Measurements from ENCODE around the gene ZNF71.
A peak's percentile ranks its signal among the peaks of the same experiment; 100 is the strongest.
"Not testable (repeated sequence)": the region's sequence is repeated elsewhere in the genome, so short reads cannot be mapped to it uniquely, and the experiment has no call there.

ZNF71 gene

DNA sequence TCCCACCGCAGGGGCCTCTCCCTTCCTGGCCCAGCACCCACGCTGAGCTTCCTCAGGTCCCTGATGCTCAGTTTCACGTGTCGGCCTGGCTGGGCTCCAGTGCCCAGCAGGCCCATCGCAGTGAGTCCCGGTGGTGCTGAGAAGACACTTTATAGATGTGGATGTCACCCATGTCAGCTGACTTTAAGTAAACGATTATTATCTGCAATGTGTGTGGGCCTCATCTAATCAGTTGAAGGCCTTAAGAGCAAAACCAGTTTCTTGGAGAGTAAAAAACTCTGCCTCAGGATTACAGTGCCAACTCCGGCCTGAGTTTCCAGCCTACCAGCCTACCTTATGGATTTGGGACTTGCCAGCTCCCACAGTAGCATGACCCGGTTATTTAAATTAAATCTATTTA is 30.6 kb downstream of the ZNF71 start:
- no peak for DNase-seq

- DNase-seq = no peak
Observed at GRCh38 chr19:56633021-56633420, 37.9 kb downstream of the ZNF71 start.

- no peak for DNase-seq
Observed at GRCh38 chr19:56637976-56638555, 43.0 kb downstream of the ZNF71 start.

DNA sequence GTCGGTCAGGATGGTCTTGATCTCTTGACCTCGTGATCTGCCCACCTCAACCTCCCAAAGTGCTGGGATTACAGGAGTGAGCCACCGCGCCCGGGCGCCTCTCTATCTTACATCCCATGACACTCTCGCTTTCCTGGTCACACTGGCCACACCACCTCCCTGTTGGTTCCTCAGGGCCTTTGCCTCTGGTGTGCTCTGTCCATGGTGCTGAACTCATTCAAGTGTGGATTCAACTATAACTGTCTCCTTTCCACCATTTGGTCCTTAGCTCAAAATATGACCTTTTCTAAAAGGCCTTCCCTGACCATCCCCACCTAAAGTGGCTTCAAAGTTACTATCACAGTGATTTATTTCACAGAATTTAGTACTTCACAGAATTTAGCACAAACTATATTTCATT is 44.1 kb downstream of the ZNF71 start:
- DNase-seq = no peak

GRCh38 chr19:56642711-56643459 is 47.8 kb downstream of the ZNF71 start, which contains the start of gene SMIM17:
Gene SMIM17, plus strand, starts transcription at chr19:56643159. Its CDS starts 2,509 bp downstream, at chr19:56645668.
- no peak for DNase-seq

DNA sequence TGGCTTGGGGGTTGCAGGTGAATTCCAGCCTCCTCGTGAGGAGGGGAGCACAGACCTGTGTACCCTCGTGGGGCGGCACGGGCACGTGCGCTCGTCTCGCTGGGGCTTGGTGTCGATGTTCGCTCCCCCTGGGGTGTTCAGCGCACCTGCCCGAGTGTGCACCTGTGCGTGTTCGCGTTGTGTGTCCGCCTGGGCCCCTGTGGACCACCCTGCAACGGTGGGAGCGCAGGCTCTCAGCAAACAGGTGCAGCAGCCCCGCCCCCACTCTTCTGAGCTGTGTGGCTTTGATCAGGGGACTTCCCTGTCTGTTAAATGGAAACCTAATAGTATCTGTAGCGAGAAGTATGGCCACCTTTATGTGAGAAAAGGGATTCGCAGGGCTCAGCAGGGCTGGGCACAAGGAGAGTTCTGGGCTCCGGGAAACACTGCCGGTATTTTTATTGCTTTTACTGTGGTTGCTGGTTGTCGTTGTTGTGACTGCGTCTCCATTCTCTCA is 48.4 kb downstream of the ZNF71 start:
- DNase-seq = no peak

DNA sequence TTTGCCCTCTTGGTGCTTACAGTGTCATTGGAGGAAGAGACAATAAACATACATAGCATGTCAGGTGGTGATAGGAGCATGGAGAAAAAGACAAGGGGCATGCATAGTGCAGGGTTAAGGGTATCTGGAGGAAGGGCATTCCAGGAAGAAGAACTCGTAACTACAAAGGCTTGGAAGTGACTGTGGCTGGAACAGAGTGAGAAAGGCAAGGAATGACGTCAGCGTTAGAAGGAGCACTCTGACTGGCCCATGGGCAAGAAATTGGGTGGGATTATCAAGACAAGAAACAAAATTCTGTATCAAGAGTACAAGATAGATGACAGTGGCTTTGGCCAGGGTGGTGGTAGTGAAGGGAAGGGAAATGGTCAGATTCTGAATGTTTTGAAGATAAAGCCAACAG is 59.0 kb downstream of the ZNF71 start:
- DNase-seq = no peak

DNA sequence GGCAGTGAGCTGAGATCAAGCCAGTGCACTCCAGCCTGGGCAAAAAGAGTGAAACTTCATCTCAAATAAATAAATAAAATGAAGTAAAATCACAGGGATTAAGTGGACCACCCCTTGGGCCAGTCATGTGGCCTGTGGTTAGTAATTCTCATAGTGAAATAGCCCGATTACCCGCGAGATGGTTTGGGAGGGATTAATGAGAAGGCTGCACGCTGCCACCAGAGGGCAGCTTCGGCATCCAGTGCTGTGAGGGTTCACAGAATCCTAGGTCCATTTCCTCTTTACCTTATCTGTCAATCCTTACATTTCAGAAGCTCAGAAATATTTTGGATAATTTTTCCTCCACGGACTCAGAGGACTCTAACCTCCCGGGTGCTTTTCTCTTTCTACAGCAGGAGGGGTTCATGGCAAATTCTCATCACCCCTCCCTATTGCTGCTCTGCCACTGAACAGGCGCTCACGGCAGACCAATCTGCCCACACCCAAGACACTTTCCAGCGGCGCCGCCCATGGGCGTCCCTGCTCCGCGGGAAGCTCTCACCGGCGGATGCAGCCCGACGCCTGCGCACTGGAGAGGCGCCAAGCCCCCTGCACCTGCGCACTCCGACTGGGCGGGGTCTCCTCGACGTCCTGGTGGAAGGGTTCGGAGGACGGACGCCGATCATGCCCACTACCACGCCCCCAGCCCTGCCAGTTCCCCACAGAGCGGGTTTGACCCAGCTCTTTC is 65.4 kb downstream of the ZNF71 start:
- no peak for DNase-seq

DNA sequence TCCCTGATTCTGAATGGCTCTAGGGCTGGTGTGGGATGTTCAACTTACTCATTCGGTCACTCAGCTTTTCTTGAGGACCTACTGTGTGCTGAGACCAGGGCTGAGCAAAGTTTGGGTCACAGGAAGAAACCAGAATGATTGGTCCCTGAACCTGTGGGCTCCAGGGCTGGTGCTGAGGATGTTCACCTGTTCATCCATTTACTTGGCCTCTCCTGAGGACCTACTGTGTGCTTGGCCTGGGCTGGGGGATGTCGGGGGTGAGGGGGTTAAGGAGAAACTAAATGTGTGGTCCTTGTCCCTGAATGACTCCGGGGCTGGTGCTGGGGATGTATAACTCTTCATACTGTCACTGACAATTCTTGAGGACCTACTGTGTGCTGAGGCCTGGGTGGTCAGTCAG is 66.1 kb downstream of the ZNF71 start:
- DNase-seq = no peak

DNA sequence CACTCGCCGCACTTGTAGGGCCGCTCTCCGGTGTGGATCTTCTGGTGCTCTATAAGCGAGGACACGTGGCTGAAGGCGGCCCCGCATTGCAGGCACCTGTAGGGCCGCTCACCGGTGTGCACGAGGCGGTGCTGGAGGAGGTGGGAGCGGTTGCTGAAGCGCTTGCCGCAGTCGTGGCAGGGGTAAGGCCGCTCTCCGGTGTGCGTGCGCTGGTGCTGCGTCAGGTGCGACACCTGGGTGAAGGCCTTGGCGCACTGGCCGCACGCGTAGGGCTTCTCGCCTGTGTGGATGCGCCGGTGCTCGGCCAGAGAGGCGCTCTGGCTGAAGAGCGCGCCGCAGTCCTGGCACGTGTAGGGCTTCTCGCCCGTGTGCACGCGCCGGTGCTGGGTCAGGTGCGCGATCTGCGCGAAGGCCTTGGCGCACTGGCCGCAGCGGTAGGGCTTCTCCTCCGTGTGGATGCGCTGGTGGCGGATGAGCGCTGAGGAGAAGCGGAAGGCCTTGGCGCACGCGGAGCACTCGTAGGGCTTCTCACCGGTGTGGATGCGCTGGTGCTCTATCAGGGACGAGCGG is 68.9 kb downstream of the ZNF71 start:
- DNase-seq = no peak

GRCh38 chr19:56664511-56664910 is 69.4 kb downstream of the ZNF71 start:
- DNase-seq = no peak

DNA sequence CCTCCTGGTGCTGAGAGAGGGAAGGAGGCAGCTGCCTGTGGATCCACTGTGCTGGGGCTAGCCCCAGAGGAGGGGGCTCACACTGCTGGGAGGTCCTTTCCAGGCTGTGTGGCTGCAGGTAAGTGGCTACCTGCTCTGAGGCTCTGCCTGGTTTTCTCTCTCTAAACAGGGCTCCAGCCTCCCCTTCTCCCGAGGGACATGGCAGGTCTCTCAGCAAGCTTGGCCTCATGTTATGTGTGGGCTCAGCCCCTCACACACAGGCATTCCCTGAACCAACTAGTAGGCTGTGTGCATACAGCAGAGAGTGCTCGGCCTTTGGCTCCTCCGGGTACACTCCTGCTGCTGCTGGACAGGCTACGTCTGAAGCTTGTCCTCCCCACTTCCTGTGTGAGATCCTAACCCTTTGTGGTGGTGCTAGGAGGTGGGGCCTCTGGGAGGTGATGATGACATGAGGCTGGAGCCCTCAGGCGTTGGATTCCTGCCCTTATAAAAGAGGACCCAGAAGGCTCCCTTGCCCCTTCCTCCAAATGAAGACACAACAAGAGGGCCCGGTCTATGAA is 72.3 kb downstream of the ZNF71 start:
- no peak for DNase-seq

DNA sequence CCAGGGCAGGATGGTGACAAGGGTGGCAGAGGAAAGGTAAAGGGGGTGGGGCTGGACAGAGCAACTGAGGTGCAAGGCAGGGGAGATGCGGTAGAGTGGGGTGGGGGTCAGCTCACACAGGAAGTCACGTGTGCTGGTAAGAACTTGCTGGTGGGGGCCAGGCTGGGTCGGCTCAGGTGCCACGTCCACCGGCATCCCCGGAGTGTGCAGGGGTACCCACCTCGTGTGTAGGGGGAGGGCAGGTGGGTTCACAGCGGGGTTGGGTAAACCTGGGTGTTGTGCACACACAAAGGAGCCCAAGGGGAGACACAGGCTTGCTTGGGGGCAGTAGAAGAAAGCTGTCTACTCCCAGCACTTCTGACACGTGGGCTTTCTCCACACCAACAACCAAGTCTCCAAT is 73.6 kb downstream of the ZNF71 start:
- DNase-seq = no peak

- DNase-seq = no peak
Observed at GRCh38 chr19:56670401-56670960, 75.4 kb downstream of the ZNF71 start.

GRCh38 chr19:56670961-56671612 is 76.0 kb downstream of the ZNF71 start:
- peak; percentile 70 for DNase-seq

DNA sequence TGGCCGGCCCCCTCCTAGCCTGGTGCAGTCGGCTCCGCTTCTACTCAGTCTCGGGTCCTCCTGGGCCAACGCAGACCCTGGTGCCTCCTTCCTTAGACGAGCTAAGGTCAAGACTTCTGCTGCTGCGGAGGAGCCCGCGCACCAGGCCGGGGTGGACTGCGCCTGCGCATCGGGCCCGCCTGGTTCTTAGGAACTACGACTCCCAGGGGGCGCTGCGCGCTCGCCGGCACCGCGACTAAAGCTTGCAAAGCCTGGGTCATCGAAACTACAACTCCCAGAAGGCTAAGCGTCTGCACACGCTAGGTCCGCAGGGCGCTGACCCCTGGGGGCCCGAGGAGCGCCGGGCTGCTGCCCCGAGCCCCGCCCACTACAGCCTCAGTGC is 76.5 kb downstream of the ZNF71 start, which contains the start of gene ZNF835:
Gene ZNF835 (minus strand): TSS at position 145 of the 382 bp plus-strand sequence. CDS start 6,559 bp downstream, outside the sequence.
- peak; percentile 54 for DNase-seq

DNA sequence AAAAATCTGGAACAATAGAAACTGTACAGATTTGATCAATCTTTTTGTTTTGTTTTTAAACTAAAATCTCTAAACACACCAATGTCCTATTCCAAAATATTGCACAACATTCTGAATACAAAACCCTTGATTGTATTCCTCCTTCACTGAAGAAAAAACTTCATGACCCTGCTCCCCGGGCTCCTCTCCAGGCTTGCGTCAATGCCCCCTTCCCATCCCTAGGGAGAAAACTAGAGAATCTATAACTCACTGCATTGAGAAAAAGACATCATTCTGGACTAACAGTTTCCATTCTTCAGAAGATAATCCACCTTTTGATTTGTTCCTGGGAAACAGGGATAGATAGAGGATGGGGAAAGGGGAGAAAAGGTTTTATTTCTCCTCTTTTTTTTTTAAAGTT is 77.5 kb downstream of the ZNF71 start:
- not testable (repeated sequence) for DNase-seq
